B cell (primary cell): ENCODE measurements around the gene GPR137B. TPM values are rescaled to one million over a fixed set of nuclear protein-coding genes. Genes with fewer than 3 reads are reported as not detected.

Experiments used
- ATAC-seq: fragments of 200-7000 bp; cut with Tn5 transposase; one replicate; pipeline ENCODE4 v1.10.0; 2021; ENCODE audit warnings: low read depth, mild to moderate bottlenecking, moderate number of reproducible peaks, moderate library complexity
- CTCF ChIA-PET: fragments of 350-600 bp; sonication (Branson Sonifier 250); formaldehyde crosslinking; loops from one replicate; lab custom pipeline; 2021; ENCODE audit warnings: antibody characterized with exemption, inconsistent platforms; lab: Charles Lee
- POLR2A ChIA-PET: fragments of 350-600 bp; sonication (Branson Sonifier 250); formaldehyde crosslinking; loops from one replicate; lab custom pipeline; 2021; ENCODE audit warnings: antibody characterized with exemption; lab: Charles Lee
- DNase-seq: peaks from one replicate; pipeline ENCODE4 v3.0.0; 2013
- H2AFZ ChIP-seq: 2 replicates; pipeline ENCODE4 v1.6.1; 2012; ENCODE audit warnings: mild to moderate bottlenecking, low read depth, low read length; ENCODE audit not compliant: insufficient read depth, poor library complexity, severe bottlenecking
- H3K27ac ChIP-seq, 2 donors: 1 replicate in 1 of 2; 2 replicates in 1 of 2; pipeline ENCODE4 v1.5.1; 2012 to 2013; ENCODE audit warnings: low read length in 2 of 2, mild to moderate bottlenecking in 2 of 2, moderate library complexity in 1 of 2
- H3K27me3 ChIP-seq, 4 experiments: fragments of 200-600 bp in 1 of 4; sonication (generic) in 1 of 4; replicated peaks in 1 of 4; 1 replicate in 2 of 4; 2 replicates in 2 of 4; pipeline versions ENCODE4 v1.6.1 to v1.7.0; 2013 to 2016; ENCODE audit warnings: low read length in 3 of 4, mild to moderate bottlenecking in 2 of 4, mixed read lengths in 1 of 4, moderate library complexity in 1 of 4; ENCODE audit not compliant: insufficient read depth in 4 of 4, control insufficient read depth in 3 of 4; ENCODE audit errors: control extremely low read depth in 1 of 4
- H3K36me3 ChIP-seq, 2 experiments: replicated peaks in 1 of 2; 1 replicate in 1 of 2; 2 replicates in 1 of 2; pipeline versions ENCODE4 v1.6.1 to v1.7.1; 2013; ENCODE audit warnings: low read length in 1 of 2; ENCODE audit not compliant: insufficient read depth in 2 of 2, control insufficient read depth in 1 of 2; ENCODE audit errors: control extremely low read depth in 1 of 2, extremely low read depth in 1 of 2
- H3K4me1 ChIP-seq, 2 donors: fragments of 200-600 bp in 1 of 2; sonication (generic) in 1 of 2; 1 replicate in 1 of 2; 2 replicates in 1 of 2; pipeline versions ENCODE4 v1.5.1 to v1.6.1; 2013 to 2017; ENCODE audit warnings: low read length in 2 of 2; ENCODE audit not compliant: control insufficient read depth in 2 of 2, insufficient read depth in 2 of 2
- H3K4me2 ChIP-seq: replicated peaks from 2 replicates; pipeline ENCODE3; 2012; ENCODE audit warnings: mild to moderate bottlenecking, low read depth, low read length; ENCODE audit not compliant: poor library complexity, severe bottlenecking
- H3K4me3 ChIP-seq, 5 experiments: fragments of 200-600 bp in 1 of 5; sonication (generic) in 1 of 5; 1 replicate in 3 of 5; 2 replicates in 2 of 5; pipeline versions ENCODE4 v1.5.1 to v1.7.0; 2011 to 2016; ENCODE audit warnings: low read length in 4 of 5, mild to moderate bottlenecking in 4 of 5, low read depth in 2 of 5, control low read depth in 1 of 5, moderate library complexity in 1 of 5; ENCODE audit not compliant: insufficient read depth in 1 of 5; ENCODE audit errors: control extremely low read depth in 1 of 5, extremely low read depth in 1 of 5
- H3K79me2 ChIP-seq: fragments of 200-600 bp; sonication (generic); one replicate; pipeline ENCODE4 v1.6.0; 2016; ENCODE audit warnings: low read length; ENCODE audit not compliant: control insufficient read depth, insufficient read depth
- H3K9ac ChIP-seq: fragments of 200-600 bp; sonication (generic); 2 replicates; pipeline ENCODE4 v1.6.1; 2017; ENCODE audit warnings: mild to moderate bottlenecking, low read length, moderate library complexity
- H3K9me3 ChIP-seq, 3 donors: one replicate each; pipeline versions ENCODE4 v1.6.1 to v1.7.1; 2013; ENCODE audit warnings: low read length in 2 of 3; ENCODE audit not compliant: control insufficient read depth in 2 of 3, insufficient read depth in 1 of 3; ENCODE audit errors: control extremely low read depth in 1 of 3
- H4K20me1 ChIP-seq: 2 replicates; pipeline ENCODE4 v1.6.0; 2012; ENCODE audit warnings: mild to moderate bottlenecking, low read length; ENCODE audit not compliant: insufficient read depth, control insufficient read depth, poor library complexity, severe bottlenecking
- H3K27ac Mint-ChIP-seq: one replicate; pipeline ENCODE4 v1.8.0; 2021; ENCODE audit warnings: mixed read lengths
- H3K27me3 Mint-ChIP-seq: one replicate; pipeline ENCODE4 v1.8.0; 2021; ENCODE audit warnings: mixed read lengths
- H3K4me1 Mint-ChIP-seq: one replicate; pipeline ENCODE4 v1.8.0; 2021; ENCODE audit warnings: mixed read lengths
- H3K4me3 Mint-ChIP-seq: one replicate; pipeline ENCODE4 v1.8.0; 2021; ENCODE audit warnings: mixed read lengths
- H3K9me3 Mint-ChIP-seq: one replicate; pipeline ENCODE4 v1.8.0; 2022; ENCODE audit warnings: mixed read lengths; ENCODE audit not compliant: insufficient read depth
- EZH2 ChIP-seq: IDR thresholded peaks from 2 replicates; pipeline ENCODE4 v1.6.1; 2012; ENCODE audit warnings: borderline replicate concordance, low read depth, mild to moderate bottlenecking, moderate library complexity, low read length; ENCODE audit not compliant: insufficient read depth, poor library complexity, severe bottlenecking
- WGBS: methylation state at CpG from one replicate; pipeline ENCODE4 v1.1.5; 2013; ENCODE audit warnings: missing lambda C conversion rate; ENCODE audit not compliant: insufficient coverage; 5-methylcytosine and 5-hydroxymethylcytosine counted together
- intact Hi-C: fragments of 100-400 bp; cut with micrococcal nuclease; formaldehyde crosslinking; loops from one replicate; pipeline ENCODE4 v1.10.0; 2022
- polyA plus RNA-seq: library from polyadenylated mRNA; depleted of rRNA; stranded (reverse); fragments of >200 nt; gene quantifications from 2 replicates; pipeline ENCODE4 v1.2.3, GENCODE V29; 2012
- total RNA-seq, 2 donors: library from RNA; stranded (reverse); fragments of 120-200 nt in 1 of 2; gene quantifications; 1 replicate in 1 of 2; 2 replicates in 1 of 2; pipeline versions ENCODE4 v1.2.3 to v1.2.4, GENCODE V29; 2013 to 2022
- TF ChIP-seq, protein P1 (sequence below): fragments of 200-600 bp; IDR thresholded peaks from one replicate; pipeline ENCODE4 v1.8.0; 2022; ENCODE audit warnings: antibody characterized with exemption, mild to moderate bottlenecking

Gene GPR137B
- total and polyA plus RNA-seq, 2 donors (not counting 1 experiment from before 2014, with no cell fraction given), result 1.5 to 11.8 TPM

DNA sequence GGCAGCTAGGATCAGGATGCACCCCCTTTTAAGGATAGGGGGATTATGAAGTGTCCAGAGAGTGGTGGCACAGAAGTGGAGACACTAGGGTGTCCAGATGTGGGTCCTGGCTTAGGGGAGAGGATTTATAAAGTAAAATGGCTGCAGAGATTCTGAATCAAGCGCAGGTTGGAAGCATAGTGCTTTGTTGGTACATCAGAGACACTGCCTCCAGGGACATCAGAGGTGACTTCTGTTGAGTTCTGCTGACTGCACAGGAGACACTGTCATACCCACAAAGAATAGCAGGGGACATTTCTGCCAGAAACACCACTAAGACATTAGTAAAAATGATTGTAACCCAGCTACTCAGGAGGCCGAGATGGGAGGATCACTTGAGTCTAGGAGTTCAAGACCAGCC is 16.4 kb downstream of the GPR137B start:
- Mint-ChIP-seq H3K27me3 (peaks cover 31% of the 10 kb centered on the region), H3K9me3 (peaks cover 14% of the 10 kb centered on the region), H3K27ac (no peak overlapping the region), H3K4me3 (peak overlapping the region; percentile 54), H3K4me1 (peaks cover 68% of the 10 kb centered on the region)
- POLR2A ChIA-PET, result no interaction called here
- H3K4me3 ChIP-seq, result no peak overlapping the region
- 79% methylated on average over 2 of the region's 2 CpGs for WGBS
- no peak overlapping the region for H3K27ac ChIP-seq
- H3K4me2 ChIP-seq, result no peak overlapping the region
- peaks cover 1 to 79% (median 32%) of the 10 kb centered on the region in 3 donors for H3K9me3 ChIP-seq
- CTCF ChIA-PET, result interaction anchor here (1.2 kb wide), 1 partner anchor 17 kb away, joined by 3 read pairs; no protein-coding TSS in a partner anchor
- H3K4me1 ChIP-seq, result peaks cover 34 to 50% of the 10 kb centered on the region in 2 donors
- no peak overlapping the region for H3K9ac ChIP-seq
- TF ChIP-seq, protein P1, sequence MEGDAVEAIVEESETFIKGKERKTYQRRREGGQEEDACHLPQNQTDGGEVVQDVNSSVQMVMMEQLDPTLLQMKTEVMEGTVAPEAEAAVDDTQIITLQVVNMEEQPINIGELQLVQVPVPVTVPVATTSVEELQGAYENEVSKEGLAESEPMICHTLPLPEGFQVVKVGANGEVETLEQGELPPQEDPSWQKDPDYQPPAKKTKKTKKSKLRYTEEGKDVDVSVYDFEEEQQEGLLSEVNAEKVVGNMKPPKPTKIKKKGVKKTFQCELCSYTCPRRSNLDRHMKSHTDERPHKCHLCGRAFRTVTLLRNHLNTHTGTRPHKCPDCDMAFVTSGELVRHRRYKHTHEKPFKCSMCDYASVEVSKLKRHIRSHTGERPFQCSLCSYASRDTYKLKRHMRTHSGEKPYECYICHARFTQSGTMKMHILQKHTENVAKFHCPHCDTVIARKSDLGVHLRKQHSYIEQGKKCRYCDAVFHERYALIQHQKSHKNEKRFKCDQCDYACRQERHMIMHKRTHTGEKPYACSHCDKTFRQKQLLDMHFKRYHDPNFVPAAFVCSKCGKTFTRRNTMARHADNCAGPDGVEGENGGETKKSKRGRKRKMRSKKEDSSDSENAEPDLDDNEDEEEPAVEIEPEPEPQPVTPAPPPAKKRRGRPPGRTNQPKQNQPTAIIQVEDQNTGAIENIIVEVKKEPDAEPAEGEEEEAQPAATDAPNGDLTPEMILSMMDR, result no peak
- TF ChIP-seq EZH2, result no peak
- H3K36me3 ChIP-seq, result no peaks in the 10 kb centered on the region
- intact Hi-C loops, result loop anchor here (5.0 kb wide), 1 partner anchor 291 kb away; the partner anchor contains the start of gene LYST
- H2AFZ ChIP-seq, result no peak overlapping the region
- DNase-seq (no peak), ATAC-seq (no peak)
- H3K79me2 ChIP-seq, result peaks cover 11% of the 10 kb centered on the region
- peaks cover 6% of the 10 kb centered on the region for H4K20me1 ChIP-seq
- H3K27me3 ChIP-seq, result peaks cover 0 to 36% (median 16%) of the 10 kb centered on the region in 4 experiments
